ENCODE results near the gene BCL2A1.

- TF ChIP-seq CTCF (IDR thresholded peaks at IDR 0.05; ENCODE audit: low read depth, low read length), result no peak
- TF ChIP-seq EZH2phosphoT487 (IDR thresholded peaks at IDR 0.05; ENCODE audit: low read depth), result no peak
Observed at GRCh38 chr15:79914728-79915127, 56.3 kb downstream of the BCL2A1 start.
